Panc1 (cell line): Measurements from ENCODE around the gene MAP1LC3A.

Experiments used
- POLR2AphosphoS5 ChIP-seq: IDR thresholded peaks from 2 replicates; pipeline ENCODE4 v1.6.1; 2012; ENCODE audit warnings: mild to moderate bottlenecking, low read depth, low read length, moderate library complexity
- SIN3A ChIP-seq: IDR thresholded peaks from 2 replicates; pipeline ENCODE4 v1.6.1; 2012; ENCODE audit warnings: low read depth, mild to moderate bottlenecking, low read length, moderate library complexity, borderline replicate concordance; ENCODE audit not compliant: insufficient read depth
- TF ChIP-seq, protein P1 (sequence below): fragments of 450-650 bp; IDR thresholded peaks from 2 replicates; pipeline ENCODE4 v1.5.1; 2017; ENCODE audit warnings: mild to moderate bottlenecking
- TF ChIP-seq, protein P2 (sequence below), 2 experiments: IDR thresholded peaks; 2 replicates each; pipeline ENCODE4 v1.6.1; 2011 to 2012; ENCODE audit warnings: low read depth in 2 of 2, control low read depth in 1 of 2, low read length in 1 of 2, mild to moderate bottlenecking in 1 of 2, moderate library complexity in 1 of 2; ENCODE audit not compliant: insufficient read depth in 1 of 2

DNA sequence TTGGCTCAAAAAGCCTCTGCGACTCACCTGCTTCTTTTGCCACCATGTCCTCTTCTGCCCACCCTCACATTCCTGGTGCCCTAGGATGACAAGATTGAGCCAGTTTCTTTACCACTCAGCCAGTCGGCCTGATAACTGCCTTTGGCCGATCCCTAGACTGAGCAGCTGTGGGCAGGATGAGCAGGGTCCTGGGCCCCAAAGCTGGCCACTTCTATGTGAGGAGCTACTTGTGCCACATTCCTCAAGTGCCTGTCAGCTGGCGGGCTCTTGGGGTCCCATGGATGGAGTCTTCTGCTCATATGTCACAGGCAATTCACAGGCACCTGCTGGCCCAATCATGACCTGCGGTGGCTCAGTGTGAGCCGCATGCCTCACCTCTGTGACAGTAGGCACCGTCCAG, 25.8 kb upstream of the MAP1LC3A start:
- TF ChIP-seq, protein P1, sequence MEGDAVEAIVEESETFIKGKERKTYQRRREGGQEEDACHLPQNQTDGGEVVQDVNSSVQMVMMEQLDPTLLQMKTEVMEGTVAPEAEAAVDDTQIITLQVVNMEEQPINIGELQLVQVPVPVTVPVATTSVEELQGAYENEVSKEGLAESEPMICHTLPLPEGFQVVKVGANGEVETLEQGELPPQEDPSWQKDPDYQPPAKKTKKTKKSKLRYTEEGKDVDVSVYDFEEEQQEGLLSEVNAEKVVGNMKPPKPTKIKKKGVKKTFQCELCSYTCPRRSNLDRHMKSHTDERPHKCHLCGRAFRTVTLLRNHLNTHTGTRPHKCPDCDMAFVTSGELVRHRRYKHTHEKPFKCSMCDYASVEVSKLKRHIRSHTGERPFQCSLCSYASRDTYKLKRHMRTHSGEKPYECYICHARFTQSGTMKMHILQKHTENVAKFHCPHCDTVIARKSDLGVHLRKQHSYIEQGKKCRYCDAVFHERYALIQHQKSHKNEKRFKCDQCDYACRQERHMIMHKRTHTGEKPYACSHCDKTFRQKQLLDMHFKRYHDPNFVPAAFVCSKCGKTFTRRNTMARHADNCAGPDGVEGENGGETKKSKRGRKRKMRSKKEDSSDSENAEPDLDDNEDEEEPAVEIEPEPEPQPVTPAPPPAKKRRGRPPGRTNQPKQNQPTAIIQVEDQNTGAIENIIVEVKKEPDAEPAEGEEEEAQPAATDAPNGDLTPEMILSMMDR = no peak
- TF ChIP-seq POLR2AphosphoS5 = no peak
- TF ChIP-seq SIN3A = no peak
- TF ChIP-seq, protein P2, sequence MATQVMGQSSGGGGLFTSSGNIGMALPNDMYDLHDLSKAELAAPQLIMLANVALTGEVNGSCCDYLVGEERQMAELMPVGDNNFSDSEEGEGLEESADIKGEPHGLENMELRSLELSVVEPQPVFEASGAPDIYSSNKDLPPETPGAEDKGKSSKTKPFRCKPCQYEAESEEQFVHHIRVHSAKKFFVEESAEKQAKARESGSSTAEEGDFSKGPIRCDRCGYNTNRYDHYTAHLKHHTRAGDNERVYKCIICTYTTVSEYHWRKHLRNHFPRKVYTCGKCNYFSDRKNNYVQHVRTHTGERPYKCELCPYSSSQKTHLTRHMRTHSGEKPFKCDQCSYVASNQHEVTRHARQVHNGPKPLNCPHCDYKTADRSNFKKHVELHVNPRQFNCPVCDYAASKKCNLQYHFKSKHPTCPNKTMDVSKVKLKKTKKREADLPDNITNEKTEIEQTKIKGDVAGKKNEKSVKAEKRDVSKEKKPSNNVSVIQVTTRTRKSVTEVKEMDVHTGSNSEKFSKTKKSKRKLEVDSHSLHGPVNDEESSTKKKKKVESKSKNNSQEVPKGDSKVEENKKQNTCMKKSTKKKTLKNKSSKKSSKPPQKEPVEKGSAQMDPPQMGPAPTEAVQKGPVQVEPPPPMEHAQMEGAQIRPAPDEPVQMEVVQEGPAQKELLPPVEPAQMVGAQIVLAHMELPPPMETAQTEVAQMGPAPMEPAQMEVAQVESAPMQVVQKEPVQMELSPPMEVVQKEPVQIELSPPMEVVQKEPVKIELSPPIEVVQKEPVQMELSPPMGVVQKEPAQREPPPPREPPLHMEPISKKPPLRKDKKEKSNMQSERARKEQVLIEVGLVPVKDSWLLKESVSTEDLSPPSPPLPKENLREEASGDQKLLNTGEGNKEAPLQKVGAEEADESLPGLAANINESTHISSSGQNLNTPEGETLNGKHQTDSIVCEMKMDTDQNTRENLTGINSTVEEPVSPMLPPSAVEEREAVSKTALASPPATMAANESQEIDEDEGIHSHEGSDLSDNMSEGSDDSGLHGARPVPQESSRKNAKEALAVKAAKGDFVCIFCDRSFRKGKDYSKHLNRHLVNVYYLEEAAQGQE (IDR thresholded peaks at IDR 0.05; ENCODE audit: insufficient read depth in 1 of 2, low read depth in 2 of 2, low read length in 1 of 2) = no peak
